Endodermal cell (in vitro differentiated cells): ENCODE measurements around the gene SATB2. TPM values are rescaled to one million over a fixed set of nuclear protein-coding genes. Genes with fewer than 3 reads are reported as not detected.
A peak's percentile ranks its signal among the peaks of the same experiment; 100 is the strongest.

Experiments used
- DNase-seq: peaks from one replicate; pipeline ENCODE4 v3.0.0-alpha.2; 2017
- H3K27ac ChIP-seq: 2 replicates; pipeline ENCODE4 v1.5.1; 2013; ENCODE audit warnings: mild to moderate bottlenecking, low read depth, low read length, moderate library complexity
- H3K27me3 ChIP-seq: 2 replicates; pipeline ENCODE4 v1.6.1; 2013; ENCODE audit warnings: mild to moderate bottlenecking, low read length, moderate library complexity; ENCODE audit not compliant: insufficient read depth, control insufficient read depth, poor library complexity, severe bottlenecking
- H3K36me3 ChIP-seq: 2 replicates; pipeline ENCODE4 v1.7.0; 2013; ENCODE audit warnings: mild to moderate bottlenecking, low read length, moderate library complexity; ENCODE audit not compliant: control insufficient read depth, insufficient read depth
- H3K4me1 ChIP-seq: one replicate; pipeline ENCODE4 v1.7.0; 2013; ENCODE audit warnings: low read length; ENCODE audit not compliant: control insufficient read depth, insufficient read depth
- H3K4me3 ChIP-seq: 2 replicates; pipeline ENCODE4 v1.5.1; 2013; ENCODE audit warnings: mild to moderate bottlenecking, low read length, moderate library complexity
- H3K9ac ChIP-seq: 2 replicates; pipeline ENCODE4 v1.6.1; 2013; ENCODE audit warnings: mild to moderate bottlenecking, low read length, moderate library complexity; ENCODE audit not compliant: poor library complexity, severe bottlenecking; ENCODE audit errors: extremely low read depth
- H3K9me3 ChIP-seq: 2 replicates; pipeline ENCODE4 v1.6.1; 2013; ENCODE audit warnings: mild to moderate bottlenecking, low read length, moderate library complexity; ENCODE audit not compliant: control insufficient read depth
- H3K27ac Mint-ChIP-seq: 2 replicates; pipeline ENCODE4 v1.8.0; 2020; ENCODE audit warnings: mixed read lengths
- H3K27me3 Mint-ChIP-seq: 2 replicates; pipeline ENCODE4 v1.8.0; 2021; ENCODE audit warnings: mild to moderate bottlenecking, mixed read lengths; ENCODE audit not compliant: insufficient read depth
- H3K36me3 Mint-ChIP-seq: 2 replicates; pipeline ENCODE4 v1.8.0; 2020; ENCODE audit warnings: low read depth, mixed read lengths
- H3K4me1 Mint-ChIP-seq: 2 replicates; pipeline ENCODE4 v1.8.0; 2020; ENCODE audit warnings: mixed read lengths
- H3K4me3 Mint-ChIP-seq: 2 replicates; pipeline ENCODE4 v1.8.0; 2020; ENCODE audit warnings: mild to moderate bottlenecking, moderate library complexity, mixed read lengths
- H3K9me3 Mint-ChIP-seq: 2 replicates; pipeline ENCODE4 v1.8.0; 2020; ENCODE audit warnings: mild to moderate bottlenecking, mixed read lengths
- CTCF ChIP-seq: fragments of 200-600 bp; sonication (generic); conservative IDR thresholded peaks from 2 replicates; pipeline ENCODE4 v1.5.0; 2021; ENCODE audit warnings: antibody characterized with exemption, mild to moderate bottlenecking
- WGBS, 2 experiments: methylation state at CpG; one replicate each; pipeline versions ENCODE4 v1.1.5 to v1.1.7; 2013; ENCODE audit warnings: missing lambda C conversion rate in 2 of 2, mixed read lengths in 1 of 2; ENCODE audit not compliant: insufficient coverage in 1 of 2, insufficient read length in 1 of 2; 5-methylcytosine and 5-hydroxymethylcytosine counted together
- total RNA-seq, 2 donors: library from RNA; stranded (reverse); fragmentation: NEBNext Ultra II Directional in 1 of 2; extraction: Animal tissue kit (Norgen Biotek cat#: 25700) in 1 of 2; gene quantifications; 2 replicates in 1 of 2; 3 replicates in 1 of 2; pipeline ENCODE4 v1.2.1, GENCODE V29; 2021

Gene SATB2
- total RNA-seq, 2 donors from 2014 or later = 2.4 to 3.0 TPM

- no peak for TF ChIP-seq CTCF
- Mint-ChIP-seq H3K27ac (no peak overlapping the region), H3K4me1 (peaks cover 7% of the 10 kb centered on the region), H3K9me3 (no peaks in the 10 kb centered on the region), H3K27me3 (peaks cover 2% of the 10 kb centered on the region), H3K4me3 (no peak overlapping the region), H3K36me3 (no peaks in the 10 kb centered on the region)
- 82% methylated on average over 1 of the region's 1 CpG; no CpG with 5 or more reads in 1 of the 2 experiments for WGBS, 2 experiments
- no peaks in the 10 kb centered on the region for H3K9me3 ChIP-seq
- no peak overlapping the region for H3K27ac ChIP-seq
- no peaks in the 10 kb centered on the region for H3K36me3 ChIP-seq
- peaks cover 1% of the 10 kb centered on the region for H3K27me3 ChIP-seq
- no peak overlapping the region for H3K9ac ChIP-seq
- no peak overlapping the region for H3K4me3 ChIP-seq
- DNase-seq = no peak
- H3K4me1 ChIP-seq = no peaks in the 10 kb centered on the region
Observed at GRCh38 chr2:199449455-199449854, 8.3 kb downstream of the SATB2 start.

DNA sequence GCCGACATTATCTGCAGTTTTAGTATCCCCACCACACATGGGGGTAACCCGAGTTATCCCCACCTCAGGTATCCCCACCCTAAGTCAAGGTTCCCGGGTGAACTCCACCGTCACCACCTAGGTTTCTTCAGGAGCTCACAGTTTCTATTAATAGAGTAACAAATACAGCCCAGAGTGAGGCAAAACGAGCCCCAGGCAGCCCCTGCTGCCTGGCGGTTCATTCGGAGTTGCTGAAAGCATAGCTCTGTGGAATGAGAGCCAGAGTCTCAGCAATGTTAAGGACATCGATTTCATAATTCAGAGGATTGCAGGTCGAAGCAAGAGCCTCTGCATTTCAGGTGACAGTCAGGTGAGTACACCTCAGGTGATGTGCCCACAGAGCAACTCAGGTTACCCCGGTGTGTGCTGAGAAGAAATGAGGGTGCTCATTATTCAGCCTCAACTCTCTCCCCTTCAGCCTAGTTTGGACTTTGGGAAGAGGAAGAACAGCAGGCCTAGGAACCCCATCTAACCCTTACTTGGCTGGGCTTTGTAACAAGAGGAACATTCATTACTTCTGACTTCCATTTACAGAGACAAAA, 10.7 kb downstream of the SATB2 start:
- no peak overlapping the region for H3K27ac ChIP-seq
- no peaks in the 10 kb centered on the region for H3K9me3 Mint-ChIP-seq
- no peak for TF ChIP-seq CTCF

DNA sequence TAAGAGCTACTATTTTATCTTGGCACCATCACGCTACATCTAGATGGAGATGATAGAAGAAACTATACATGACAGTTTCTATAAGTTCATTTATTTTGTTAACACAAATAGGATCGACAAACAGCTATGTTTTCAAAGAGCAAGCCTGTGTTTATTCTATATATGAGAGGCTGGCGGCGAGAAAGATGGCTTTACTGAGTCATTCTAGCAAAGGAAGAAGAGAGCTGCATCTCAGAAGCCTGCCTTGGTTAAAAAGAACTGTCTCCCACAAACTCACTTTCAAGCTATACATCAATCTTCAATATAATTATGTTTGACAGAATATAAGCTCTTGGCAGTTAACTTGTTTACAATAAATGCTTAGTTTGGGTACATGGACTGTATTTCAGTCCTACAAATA, 13.0 kb downstream of the SATB2 start:
- TF ChIP-seq CTCF = no peak
- Mint-ChIP-seq H3K36me3 (no peaks in the 10 kb centered on the region), H3K27me3 (no peaks in the 10 kb centered on the region), H3K4me3 (no peak overlapping the region), H3K9me3 (no peaks in the 10 kb centered on the region), H3K27ac (no peak overlapping the region), H3K4me1 (peaks cover 1% of the 10 kb centered on the region)
- Histone ChIP-seq H3K9ac (no peak overlapping the region), H3K36me3 (no peaks in the 10 kb centered on the region), H3K27me3 (no peaks in the 10 kb centered on the region), H3K4me1 (no peaks in the 10 kb centered on the region), H3K27ac (no peak overlapping the region), H3K4me3 (no peak overlapping the region), H3K9me3 (no peaks in the 10 kb centered on the region)
- WGBS, 2 experiments = 96 to 100% methylated on average over 2 to 4 of the region's 4 CpGs
- no peak for DNase-seq

More for the DNA sequence above, 10.7 kb downstream of the SATB2 start:
- 82 to 89% methylated on average over 6 to 10 of the region's 10 CpGs for WGBS, 2 experiments
- H3K27me3 ChIP-seq = no peaks in the 10 kb centered on the region
- DNase-seq = peak; percentile 53
- H3K4me3 Mint-ChIP-seq = no peak overlapping the region
- no peak overlapping the region for H3K9ac ChIP-seq
- no peaks in the 10 kb centered on the region for H3K9me3 ChIP-seq
- no peaks in the 10 kb centered on the region for H3K36me3 Mint-ChIP-seq
- no peaks in the 10 kb centered on the region for H3K4me1 ChIP-seq
- no peaks in the 10 kb centered on the region for H3K36me3 ChIP-seq
- no peak overlapping the region for H3K27ac Mint-ChIP-seq
- H3K4me1 Mint-ChIP-seq = peaks cover 1% of the 10 kb centered on the region
- no peak overlapping the region for H3K4me3 ChIP-seq
- H3K27me3 Mint-ChIP-seq = no peaks in the 10 kb centered on the region
